Measurements from ENCODE around the gene KPNA5.

Gene KPNA5

GRCh38 chr6:116783852-116784251, 102.8 kb downstream of the KPNA5 start:
- DNase-seq (ENCODE audit: low spot score): no peak
